ENCODE data around the gene CST7. TPM values are rescaled to one million over a fixed set of nuclear protein-coding genes. Genes with fewer than 3 reads are reported as not detected.

Gene CST7
- total RNA-seq, 1 donor from 2014 or later = not detected

GRCh38 chr20:24971376-24972101 is 22.5 kb downstream of the CST7 start:
- H3K36me3 Mint-ChIP-seq (ENCODE audit: low read depth) = peaks cover 39% of the 10 kb centered on the region
- H3K4me1 Mint-ChIP-seq = no peaks in the 10 kb centered on the region
- no peaks in the 10 kb centered on the region for H3K27me3 Mint-ChIP-seq (ENCODE audit: low read depth)
- peaks cover 11% of the 10 kb centered on the region for H3K9me3 Mint-ChIP-seq
- no peak overlapping the region for H3K27ac Mint-ChIP-seq (ENCODE audit: unreplicated experiment)
- no peak for TF ChIP-seq CTCF (conservative IDR thresholded peaks at IDR 0.05)
- DNase-seq (ENCODE audit: low read depth, low spot score) = no peak
- no peak overlapping the region for H3K4me3 Mint-ChIP-seq

- H3K27ac Mint-ChIP-seq (ENCODE audit: unreplicated experiment) = no peak overlapping the region
- H3K27me3 Mint-ChIP-seq (ENCODE audit: low read depth) = no peaks in the 10 kb centered on the region
- H3K4me3 Mint-ChIP-seq = no peak overlapping the region
- no peak for TF ChIP-seq CTCF (conservative IDR thresholded peaks at IDR 0.05)
- H3K9me3 Mint-ChIP-seq = peaks cover 15% of the 10 kb centered on the region
- H3K36me3 Mint-ChIP-seq (ENCODE audit: low read depth) = peaks cover 46% of the 10 kb centered on the region
- H3K4me1 Mint-ChIP-seq = no peaks in the 10 kb centered on the region
- no peak for DNase-seq (ENCODE audit: low read depth, low spot score)
Observed at GRCh38 chr20:24972341-24972740, 23.3 kb downstream of the CST7 start.

- Mint-ChIP-seq H3K36me3 (ENCODE audit: low read depth) (peaks cover 84% of the 10 kb centered on the region), H3K9me3 (peaks cover 21% of the 10 kb centered on the region), H3K27ac (ENCODE audit: unreplicated experiment) (no peak overlapping the region), H3K4me1 (no peaks in the 10 kb centered on the region), H3K27me3 (ENCODE audit: low read depth) (no peaks in the 10 kb centered on the region), H3K4me3 (no peak overlapping the region)
- no peak for TF ChIP-seq CTCF (conservative IDR thresholded peaks at IDR 0.05)
- DNase-seq (ENCODE audit: low read depth, low spot score) = no peak
Observed at GRCh38 chr20:24977336-24977735, 28.3 kb downstream of the CST7 start.

GRCh38 chr20:24977797-24978196 is 28.7 kb downstream of the CST7 start:
- no peak overlapping the region for H3K27ac Mint-ChIP-seq (ENCODE audit: unreplicated experiment)
- peaks cover 85% of the 10 kb centered on the region for H3K36me3 Mint-ChIP-seq (ENCODE audit: low read depth)
- no peak for TF ChIP-seq CTCF (conservative IDR thresholded peaks at IDR 0.05)
- H3K4me1 Mint-ChIP-seq = no peaks in the 10 kb centered on the region
- no peaks in the 10 kb centered on the region for H3K27me3 Mint-ChIP-seq (ENCODE audit: low read depth)
- peaks cover 21% of the 10 kb centered on the region for H3K9me3 Mint-ChIP-seq
- H3K4me3 Mint-ChIP-seq = no peak overlapping the region
- DNase-seq (ENCODE audit: low read depth, low spot score) = no peak

- DNase-seq (ENCODE audit: low read depth, low spot score) = no peak
- Mint-ChIP-seq H3K27me3 (ENCODE audit: low read depth) (no peaks in the 10 kb centered on the region), H3K4me3 (no peak overlapping the region), H3K9me3 (peaks cover 21% of the 10 kb centered on the region), H3K36me3 (ENCODE audit: low read depth) (peaks cover 82% of the 10 kb centered on the region), H3K27ac (ENCODE audit: unreplicated experiment) (no peak overlapping the region), H3K4me1 (no peaks in the 10 kb centered on the region)
- TF ChIP-seq CTCF (conservative IDR thresholded peaks at IDR 0.05) = no peak
Observed at GRCh38 chr20:24978513-24978912, 29.4 kb downstream of the CST7 start.
